ENCODE results near the gene HOXD9. TPM values are rescaled to one million over a fixed set of nuclear protein-coding genes. Genes with fewer than 3 reads are reported as not detected.

Gene HOXD9
- total RNA-seq, 1 donor from 2014 or later, result 12.5 TPM

DNA sequence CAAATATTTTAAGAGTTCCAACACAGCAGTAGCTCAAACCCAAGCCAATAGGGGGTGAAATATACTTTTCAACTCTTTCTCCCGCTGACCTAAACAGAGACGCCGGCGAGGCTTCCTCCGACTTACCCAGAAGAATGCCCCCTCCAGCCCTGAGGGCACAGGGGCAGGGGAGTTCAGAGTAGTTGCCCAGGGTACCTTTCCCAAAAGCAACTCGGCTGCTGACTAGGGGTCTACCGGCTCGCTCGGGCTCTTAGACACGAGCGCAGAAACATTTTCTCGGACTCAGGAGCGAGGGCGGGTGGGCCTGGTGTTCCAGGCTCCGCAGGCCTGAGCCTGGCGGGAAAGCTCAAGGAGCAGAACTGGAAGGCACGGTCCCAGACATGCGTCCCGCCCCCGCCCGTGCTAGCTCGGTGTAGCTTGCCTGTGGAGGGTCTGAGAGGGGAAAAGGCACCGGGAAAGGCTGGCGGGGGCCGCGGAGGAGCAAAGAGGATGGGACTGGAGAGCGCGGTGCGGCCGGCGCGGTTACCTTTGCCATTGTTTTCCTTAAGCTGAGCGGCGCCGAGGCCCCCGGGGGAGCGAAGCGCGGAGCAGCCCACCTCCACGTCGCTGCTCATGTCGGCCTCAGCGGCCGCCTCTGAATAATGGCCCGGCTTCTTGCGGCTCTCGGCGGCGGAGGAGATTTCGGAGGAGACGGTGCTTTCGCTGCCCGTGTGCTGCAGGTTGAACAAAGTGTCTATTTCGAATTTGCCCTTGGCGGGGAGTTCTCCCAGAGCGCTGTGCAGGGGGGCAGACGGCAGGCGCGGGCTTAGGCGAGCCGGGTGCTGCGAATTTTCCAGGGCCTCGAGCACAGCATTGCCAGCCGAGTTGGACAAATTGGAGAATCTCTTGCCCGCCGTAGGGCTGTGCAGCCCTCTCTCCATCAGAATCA, 39.4 kb upstream of the HOXD9 start:
- Histone ChIP-seq H3K36me3 (no peaks in the 10 kb centered on the region), H3K27ac (peak overlapping the region; percentile 93), H3K9me3 (no peaks in the 10 kb centered on the region), H3K27me3 (peaks cover 9% of the 10 kb centered on the region), H3K4me3 (peak overlapping the region; percentile 49 to 52), H3K4me1 (peaks cover 60% of the 10 kb centered on the region)
- intact Hi-C loops (cut with DNase I), result loop anchor here (10.0 kb wide), 1 partner anchor 1748 kb away; the partner anchor contains the start of gene SP9
- peak in 1 of 2 donors; percentile 45 for TF ChIP-seq POLR2AphosphoS5 (IDR thresholded peaks at IDR 0.05; ENCODE audit: insufficient read depth in 1 of 2, low read depth in 1 of 2)
- TF ChIP-seq POLR2A (IDR thresholded peaks at IDR 0.05), result no peak
- TF ChIP-seq, protein P1, sequence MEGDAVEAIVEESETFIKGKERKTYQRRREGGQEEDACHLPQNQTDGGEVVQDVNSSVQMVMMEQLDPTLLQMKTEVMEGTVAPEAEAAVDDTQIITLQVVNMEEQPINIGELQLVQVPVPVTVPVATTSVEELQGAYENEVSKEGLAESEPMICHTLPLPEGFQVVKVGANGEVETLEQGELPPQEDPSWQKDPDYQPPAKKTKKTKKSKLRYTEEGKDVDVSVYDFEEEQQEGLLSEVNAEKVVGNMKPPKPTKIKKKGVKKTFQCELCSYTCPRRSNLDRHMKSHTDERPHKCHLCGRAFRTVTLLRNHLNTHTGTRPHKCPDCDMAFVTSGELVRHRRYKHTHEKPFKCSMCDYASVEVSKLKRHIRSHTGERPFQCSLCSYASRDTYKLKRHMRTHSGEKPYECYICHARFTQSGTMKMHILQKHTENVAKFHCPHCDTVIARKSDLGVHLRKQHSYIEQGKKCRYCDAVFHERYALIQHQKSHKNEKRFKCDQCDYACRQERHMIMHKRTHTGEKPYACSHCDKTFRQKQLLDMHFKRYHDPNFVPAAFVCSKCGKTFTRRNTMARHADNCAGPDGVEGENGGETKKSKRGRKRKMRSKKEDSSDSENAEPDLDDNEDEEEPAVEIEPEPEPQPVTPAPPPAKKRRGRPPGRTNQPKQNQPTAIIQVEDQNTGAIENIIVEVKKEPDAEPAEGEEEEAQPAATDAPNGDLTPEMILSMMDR (IDR thresholded peaks at IDR 0.05), result no peak
- peak in 1 of 2 donors; percentile 86 for DNase-seq (ENCODE audit: extremely low spot score in 2 of 2)

GRCh38 chr2:176083796-176084261, 38.7 kb upstream of the HOXD9 start, which contains the start of gene EVX2:
TSS of gene EVX2 (minus strand) at chr2:176083962. CDS start at chr2:176083776, 186 bp downstream.
- peak within 1 kb of the TSS; percentile 93 for H3K27ac ChIP-seq
- H3K36me3 ChIP-seq, result no peaks in the 10 kb centered on the region
- intact Hi-C loops (cut with DNase I), result loop anchor here (10.0 kb wide), 1 partner anchor 1749 kb away; the partner anchor contains the start of gene SP9
- H3K9me3 ChIP-seq, result no peaks in the 10 kb centered on the region
- TF ChIP-seq POLR2A (IDR thresholded peaks at IDR 0.05), result no peak
- H3K27me3 ChIP-seq, result peaks cover 9% of the 10 kb centered on the region
- H3K4me1 ChIP-seq, result peaks cover 66% of the 10 kb centered on the region
- peak in 1 of 2 donors; percentile 82 for DNase-seq (ENCODE audit: extremely low spot score in 2 of 2)
- H3K4me3 ChIP-seq, result peak within 1 kb of the TSS; percentile 49 to 52

- Histone ChIP-seq H3K9me3 (no peaks in the 10 kb centered on the region), H3K4me3 (peak overlapping the region; percentile 49 to 52), H3K27me3 (peaks cover 9% of the 10 kb centered on the region), H3K4me1 (peaks cover 60% of the 10 kb centered on the region), H3K27ac (peak overlapping the region; percentile 93), H3K36me3 (no peaks in the 10 kb centered on the region)
- intact Hi-C loops (cut with DNase I), result loop anchor here (5.0 to 10.0 kb wide), 2 partner anchors 397 to 1750 kb away; partner anchors contain the start of gene SP9
- no peak for DNase-seq (ENCODE audit: extremely low spot score in 2 of 2)
- no peak for TF ChIP-seq POLR2A (IDR thresholded peaks at IDR 0.05)
- TF ChIP-seq, protein P1 (IDR thresholded peaks at IDR 0.05), result peak in 1 of 3 experiments; percentile 37
Measured at GRCh38 chr2:176084611-176085119, 37.9 kb upstream of the HOXD9 start.

DNA sequence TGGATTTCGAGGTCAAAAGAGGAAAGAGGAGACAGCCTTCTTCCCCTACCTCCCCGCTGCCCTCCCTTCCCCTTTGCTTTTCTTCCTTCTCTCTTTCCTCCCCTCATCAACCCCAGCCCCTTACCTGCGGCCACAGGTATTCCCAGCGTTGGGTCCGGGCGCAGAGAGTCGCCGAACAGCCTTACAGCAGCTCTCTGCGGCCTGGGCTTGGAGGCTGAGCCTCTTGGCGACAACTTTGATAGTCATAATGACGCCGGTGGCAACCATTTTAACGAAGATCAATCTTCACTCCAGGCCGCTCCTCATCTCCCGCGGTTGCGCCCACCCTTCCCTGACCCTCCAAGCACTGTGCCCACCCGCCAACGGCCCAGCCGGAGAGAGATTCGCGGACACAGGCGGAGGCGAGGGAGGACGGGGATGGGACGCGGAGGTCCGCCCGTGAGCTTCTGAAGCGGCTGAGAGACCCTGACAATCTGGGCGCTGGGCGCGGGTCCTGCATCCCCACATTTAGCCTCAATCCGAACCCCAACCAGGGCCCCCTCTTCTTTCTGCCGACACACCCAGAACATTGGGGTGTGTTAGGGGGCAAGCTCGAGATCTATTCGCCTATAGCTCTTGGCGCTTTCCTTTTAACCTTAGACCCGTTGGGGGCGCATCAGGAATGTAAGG, 37.3 kb upstream of the HOXD9 start:
- intact Hi-C loops (cut with DNase I), result loop anchor here (5.0 to 10.0 kb wide), 2 partner anchors 398 to 1750 kb away; partner anchors contain the start of gene SP9
- DNase-seq (ENCODE audit: extremely low spot score in 2 of 2), result no peak
- TF ChIP-seq, protein P1 (IDR thresholded peaks at IDR 0.05), result no peak
- TF ChIP-seq POLR2AphosphoS5 (IDR thresholded peaks at IDR 0.05; ENCODE audit: insufficient read depth in 1 of 2, low read depth in 1 of 2) (no peak), POLR2A (IDR thresholded peaks at IDR 0.05) (no peak)
- H3K27me3 ChIP-seq, result peaks cover 9% of the 10 kb centered on the region
- no peaks in the 10 kb centered on the region for H3K36me3 ChIP-seq
- peak overlapping the region; percentile 93 for H3K27ac ChIP-seq
- peaks cover 57% of the 10 kb centered on the region for H3K4me1 ChIP-seq
- H3K9me3 ChIP-seq, result no peaks in the 10 kb centered on the region
- H3K4me3 ChIP-seq, result peak overlapping the region; percentile 49 to 52
